Body of pancreas (tissue), 4 donors: ENCODE data around the gene ABCB8. TPM values are rescaled to one million over a fixed set of nuclear protein-coding genes. Genes with fewer than 3 reads are reported as not detected.

Source experiments
- ATAC-seq: fragments of 150-250 bp; one replicate; pipeline ENCODE4 v1.9.1; 2016
- DNase-seq, 4 donors: peaks; one replicate each; pipeline ENCODE4 v3.0.0-alpha.2; 2019
- H3K27ac ChIP-seq, 4 donors: fragments of 200-600 bp; sonication (generic); 1 replicate in 3 of 4; 2 replicates in 1 of 4; pipeline versions ENCODE4 v1.5.1 to v1.6.1; 2016 to 2019; ENCODE audit warnings: mild to moderate bottlenecking in 1 of 4, mixed read lengths in 1 of 4, moderate library complexity in 1 of 4
- H3K27me3 ChIP-seq, 2 donors: fragments of 200-600 bp; sonication (generic); one replicate each; pipeline ENCODE4 v1.6.0; 2016; ENCODE audit warnings: mild to moderate bottlenecking in 1 of 2
- H3K36me3 ChIP-seq, 2 donors: fragments of 200-600 bp; sonication (generic); replicated peaks in 1 of 2; 2 replicates each; pipeline ENCODE4 v1.5.1; 2016; ENCODE audit warnings: low read depth in 2 of 2; ENCODE audit not compliant: insufficient read depth in 1 of 2
- H3K4me1 ChIP-seq: fragments of 200-600 bp; sonication (generic); one replicate; pipeline ENCODE4 v1.6.0; 2016
- H3K4me3 ChIP-seq, 2 donors: fragments of 200-600 bp; sonication (generic); 1 replicate in 1 of 2; 2 replicates in 1 of 2; pipeline ENCODE4 v1.5.1; 2016 to 2019
- H3K9me3 ChIP-seq, 3 donors: fragments of 200-600 bp; sonication (generic); 1 replicate in 2 of 3; 2 replicates in 1 of 3; pipeline ENCODE4 v1.5.1; 2016
- CTCF ChIP-seq, 7 experiments: fragments of 450-650 bp in 4 of 7; fragments of 200-600 bp in 3 of 7; sonication (generic) in 3 of 7; IDR thresholded peaks; one replicate each; pipeline ENCODE4 v1.5.1; 2016 to 2019; ENCODE audit warnings: antibody characterized with exemption in 7 of 7
- POLR2A ChIP-seq, 3 donors: fragments of 450-650 bp; IDR thresholded peaks; one replicate each; pipeline ENCODE4 v1.6.1; 2016; ENCODE audit warnings: antibody characterized with exemption in 3 of 3, mild to moderate bottlenecking in 2 of 3
- WGBS, 2 donors: methylation state at CpG; one replicate each; pipeline ENCODE4 v1.1.5; 2017; 5-methylcytosine and 5-hydroxymethylcytosine counted together
- intact Hi-C: fragments of 100-400 bp; cut with DNase I; formaldehyde crosslinking; loops from one replicate; pipeline ENCODE4 v1.15.1; 2023
- total RNA-seq, 2 donors: library from RNA; depleted of rRNA; stranded (reverse); fragments of >200 nt; gene quantifications; one replicate each; pipeline ENCODE4 v1.1.0, GENCODE V29; 2016

The ABCB8 gene
- total RNA-seq, 2 donors from 2014 or later, result 8.8 to 39.6 TPM

GRCh38 chr7:150997075-150997511 lies 31.2 kb upstream of the ABCB8 start:
- Histone ChIP-seq H3K4me1 (no peaks in the 10 kb centered on the region), H3K27me3 (no peaks in the 10 kb centered on the region), H3K9me3 (no peaks in the 10 kb centered on the region), H3K36me3 (no peaks in the 10 kb centered on the region), H3K4me3 (no peak overlapping the region), H3K27ac (no peak overlapping the region)
- ATAC-seq (no peak), DNase-seq (no peak)
- intact Hi-C loops, result no loop called here
- no peak for TF ChIP-seq CTCF (IDR thresholded peaks at IDR 0.05)
- no peak for TF ChIP-seq POLR2A (IDR thresholded peaks at IDR 0.05)
- WGBS, 2 donors, result 68 to 76% methylated on average over 6 to 8 of the region's 8 CpGs

GRCh38 chr7:150997817-150998216 lies 30.4 kb upstream of the ABCB8 start:
- H3K36me3 ChIP-seq, result no peaks in the 10 kb centered on the region
- H3K9me3 ChIP-seq, result no peaks in the 10 kb centered on the region
- DNase-seq (no peak), ATAC-seq (no peak)
- no peak overlapping the region for H3K4me3 ChIP-seq
- TF ChIP-seq CTCF (IDR thresholded peaks at IDR 0.05) (no peak), POLR2A (IDR thresholded peaks at IDR 0.05) (no peak)
- intact Hi-C loops, result no loop called here
- H3K4me1 ChIP-seq, result no peaks in the 10 kb centered on the region
- 59 to 79% methylated on average over 5 of the region's 5 CpGs for WGBS, 2 donors
- H3K27me3 ChIP-seq, result no peaks in the 10 kb centered on the region
- no peak overlapping the region for H3K27ac ChIP-seq

- no peak for TF ChIP-seq CTCF (IDR thresholded peaks at IDR 0.05)
- no peak for TF ChIP-seq POLR2A (IDR thresholded peaks at IDR 0.05)
- no peak for DNase-seq
- WGBS, 2 donors, result 58 to 78% methylated on average over 14 to 20 of the region's 20 CpGs
- H3K36me3 ChIP-seq, result no peaks in the 10 kb centered on the region
- no peaks in the 10 kb centered on the region for H3K27me3 ChIP-seq
- ATAC-seq, result no peak
- H3K27ac ChIP-seq, result no peak overlapping the region
- no peaks in the 10 kb centered on the region for H3K9me3 ChIP-seq
- no peak overlapping the region for H3K4me3 ChIP-seq
- intact Hi-C loops, result no loop called here
- no peaks in the 10 kb centered on the region for H3K4me1 ChIP-seq
Observed at GRCh38 chr7:150998341-150998740, 29.9 kb upstream of the ABCB8 start.

GRCh38 chr7:150999001-150999400 lies 29.2 kb upstream of the ABCB8 start:
- no peaks in the 10 kb centered on the region for H3K4me1 ChIP-seq
- intact Hi-C loops, result no loop called here
- TF ChIP-seq CTCF (IDR thresholded peaks at IDR 0.05) (no peak), POLR2A (IDR thresholded peaks at IDR 0.05) (no peak)

GRCh38 chr7:150999497-151000230 lies 28.6 kb upstream of the ABCB8 start:
- no peak overlapping the region for H3K4me3 ChIP-seq
- no peaks in the 10 kb centered on the region for H3K36me3 ChIP-seq
- 74 to 76% methylated on average over 5 of the region's 5 CpGs for WGBS, 2 donors
- no peaks in the 10 kb centered on the region for H3K27me3 ChIP-seq
- DNase-seq, result no peak
- no peak overlapping the region for H3K27ac ChIP-seq
- intact Hi-C loops, result no loop called here
- ATAC-seq, result no peak
- TF ChIP-seq CTCF (IDR thresholded peaks at IDR 0.05) (no peak), POLR2A (IDR thresholded peaks at IDR 0.05) (no peak)
- no peaks in the 10 kb centered on the region for H3K9me3 ChIP-seq
- H3K4me1 ChIP-seq, result no peaks in the 10 kb centered on the region

More at GRCh38 chr7:150999001-150999400, 29.2 kb upstream of the ABCB8 start:
- DNase-seq (no peak), ATAC-seq (no peak)
- Histone ChIP-seq H3K4me3 (no peak overlapping the region), H3K27me3 (no peaks in the 10 kb centered on the region), H3K36me3 (no peaks in the 10 kb centered on the region), H3K9me3 (no peaks in the 10 kb centered on the region), H3K27ac (no peak overlapping the region)
- 72 to 77% methylated on average over 6 to 12 of the region's 12 CpGs for WGBS, 2 donors
